PFSK-1 (cell line): ENCODE results near the gene LRRC36.

Experiments used
- FOXP2 ChIP-seq: optimal IDR thresholded peaks from 2 replicates; pipeline ENCODE3; 2011; ENCODE audit warnings: borderline replicate concordance, control low read depth, inconsistent platforms; ENCODE audit not compliant: insufficient read depth; ENCODE audit errors: extremely low read length, extremely low read depth
- POLR2AphosphoS5 ChIP-seq: IDR thresholded peaks from 2 replicates; pipeline ENCODE4 v1.6.1; 2012; ENCODE audit warnings: low read depth, mild to moderate bottlenecking, control low read depth, low read length, moderate library complexity
- SIN3A ChIP-seq: IDR thresholded peaks from 2 replicates; pipeline ENCODE4 v1.6.1; 2012; ENCODE audit warnings: mild to moderate bottlenecking, low read length, moderate library complexity, borderline replicate concordance; ENCODE audit not compliant: insufficient read depth
- TAF1 ChIP-seq: IDR thresholded peaks from 2 replicates; pipeline ENCODE4 v1.6.1; 2012; ENCODE audit warnings: low read length, control low read depth, borderline replicate concordance; ENCODE audit not compliant: insufficient read depth
- TF ChIP-seq, protein P1 (sequence below), 2 experiments: IDR thresholded peaks; 2 replicates each; pipeline versions ENCODE4 v1.6.1 to v1.8.0; 2011 to 2012; ENCODE audit warnings: low read depth in 2 of 2, low read length in 2 of 2, control low read depth in 1 of 2, inconsistent platforms in 1 of 2, mild to moderate bottlenecking in 1 of 2, moderate library complexity in 1 of 2; ENCODE audit not compliant: insufficient read depth in 1 of 2

Gene LRRC36

DNA sequence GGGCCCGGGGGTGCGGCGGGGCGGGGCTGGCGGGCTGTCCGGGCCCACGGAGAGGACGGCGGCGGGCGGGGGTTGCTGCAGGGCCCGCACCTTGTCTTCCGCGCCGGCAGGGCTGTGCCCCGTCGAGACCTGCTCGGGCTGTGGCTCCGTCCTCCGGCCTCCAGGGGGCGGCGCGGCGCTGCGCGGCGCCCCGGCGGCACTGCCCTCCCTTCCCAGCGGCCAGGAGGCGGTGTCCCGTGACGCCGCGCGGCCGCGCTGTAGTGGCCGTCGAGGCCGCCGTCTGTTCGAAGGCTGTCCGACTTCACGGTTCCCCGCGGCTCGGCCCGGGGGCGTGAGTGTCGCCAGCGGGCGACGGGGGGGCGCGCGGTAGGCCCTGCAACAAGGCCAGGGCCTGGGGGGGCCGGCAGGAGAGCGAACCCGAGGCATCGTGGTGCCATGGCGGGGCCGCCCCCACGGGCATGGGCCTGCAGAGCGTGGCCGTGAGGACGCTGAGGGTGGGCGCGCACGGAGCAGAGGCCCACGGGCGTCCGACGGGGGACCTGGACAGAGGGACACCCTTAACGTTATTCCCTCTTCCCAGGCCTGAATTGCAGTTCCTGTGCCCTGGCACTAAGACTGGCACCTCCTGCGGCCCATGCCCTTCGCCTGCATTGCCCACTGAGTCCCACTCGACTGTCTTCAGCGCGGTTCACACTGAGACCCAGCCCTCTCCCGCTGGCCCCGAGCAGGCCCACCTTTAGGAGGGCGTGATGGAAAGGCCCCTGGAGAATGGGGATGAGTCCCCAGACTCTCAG is 47.1 kb upstream of the LRRC36 start, which contains the start of gene PLEKHG4:
Gene PLEKHG4 (plus strand): TSS at position 237 of the 794 bp plus-strand sequence. CDS start 513 bp downstream, at position 750.
- TF ChIP-seq TAF1 = no peak

DNA sequence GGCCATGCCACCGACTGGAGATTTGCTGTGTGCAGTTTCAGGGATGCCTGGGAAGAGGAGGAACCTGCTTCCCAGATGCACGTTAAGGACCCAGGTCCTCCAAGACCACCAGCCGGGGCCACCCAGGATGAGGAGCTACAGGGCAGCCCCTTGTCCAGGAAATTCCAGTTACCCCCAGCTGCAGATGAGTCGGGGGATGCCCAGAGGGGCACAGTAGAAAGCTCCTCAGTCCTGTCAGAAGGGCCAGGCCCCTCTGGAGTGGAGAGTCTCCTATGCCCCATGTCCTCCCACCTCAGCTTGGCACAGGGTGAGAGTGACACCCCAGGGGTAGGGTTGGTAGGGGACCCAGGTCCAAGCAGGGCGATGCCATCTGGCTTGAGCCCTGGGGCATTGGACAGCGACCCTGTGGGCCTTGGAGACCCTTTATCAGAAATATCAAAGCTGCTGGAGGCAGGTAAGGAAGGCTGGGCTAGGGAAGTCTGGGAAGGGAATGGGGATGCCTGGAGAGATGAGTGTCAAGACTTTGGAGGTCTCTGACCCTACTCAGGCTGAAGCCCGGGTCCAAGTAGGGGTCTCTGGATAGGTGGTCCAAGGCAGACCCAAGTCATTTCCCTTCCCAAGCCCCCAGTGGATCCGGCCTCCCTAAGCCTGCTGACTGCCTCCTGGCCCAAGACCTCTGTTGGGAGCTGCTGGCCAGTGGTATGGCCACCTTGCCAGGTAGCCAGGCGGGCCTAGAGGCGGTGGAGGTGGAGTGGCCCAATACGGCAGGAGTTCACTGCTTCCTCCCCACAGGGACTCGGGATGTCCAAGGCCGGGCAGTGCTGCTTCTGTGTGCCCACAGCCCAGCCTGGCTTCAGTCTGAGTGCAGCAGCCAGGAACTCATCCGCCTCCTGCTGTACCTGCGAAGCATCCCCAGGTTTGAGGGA is 46.3 kb upstream of the LRRC36 start:
- TF ChIP-seq, protein P1, sequence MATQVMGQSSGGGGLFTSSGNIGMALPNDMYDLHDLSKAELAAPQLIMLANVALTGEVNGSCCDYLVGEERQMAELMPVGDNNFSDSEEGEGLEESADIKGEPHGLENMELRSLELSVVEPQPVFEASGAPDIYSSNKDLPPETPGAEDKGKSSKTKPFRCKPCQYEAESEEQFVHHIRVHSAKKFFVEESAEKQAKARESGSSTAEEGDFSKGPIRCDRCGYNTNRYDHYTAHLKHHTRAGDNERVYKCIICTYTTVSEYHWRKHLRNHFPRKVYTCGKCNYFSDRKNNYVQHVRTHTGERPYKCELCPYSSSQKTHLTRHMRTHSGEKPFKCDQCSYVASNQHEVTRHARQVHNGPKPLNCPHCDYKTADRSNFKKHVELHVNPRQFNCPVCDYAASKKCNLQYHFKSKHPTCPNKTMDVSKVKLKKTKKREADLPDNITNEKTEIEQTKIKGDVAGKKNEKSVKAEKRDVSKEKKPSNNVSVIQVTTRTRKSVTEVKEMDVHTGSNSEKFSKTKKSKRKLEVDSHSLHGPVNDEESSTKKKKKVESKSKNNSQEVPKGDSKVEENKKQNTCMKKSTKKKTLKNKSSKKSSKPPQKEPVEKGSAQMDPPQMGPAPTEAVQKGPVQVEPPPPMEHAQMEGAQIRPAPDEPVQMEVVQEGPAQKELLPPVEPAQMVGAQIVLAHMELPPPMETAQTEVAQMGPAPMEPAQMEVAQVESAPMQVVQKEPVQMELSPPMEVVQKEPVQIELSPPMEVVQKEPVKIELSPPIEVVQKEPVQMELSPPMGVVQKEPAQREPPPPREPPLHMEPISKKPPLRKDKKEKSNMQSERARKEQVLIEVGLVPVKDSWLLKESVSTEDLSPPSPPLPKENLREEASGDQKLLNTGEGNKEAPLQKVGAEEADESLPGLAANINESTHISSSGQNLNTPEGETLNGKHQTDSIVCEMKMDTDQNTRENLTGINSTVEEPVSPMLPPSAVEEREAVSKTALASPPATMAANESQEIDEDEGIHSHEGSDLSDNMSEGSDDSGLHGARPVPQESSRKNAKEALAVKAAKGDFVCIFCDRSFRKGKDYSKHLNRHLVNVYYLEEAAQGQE (IDR thresholded peaks at IDR 0.05; ENCODE audit: insufficient read depth in 1 of 2, low read depth in 2 of 2, low read length in 2 of 2) = no peak
- no peak for TF ChIP-seq SIN3A
- no peak for TF ChIP-seq FOXP2
- no peak for TF ChIP-seq POLR2AphosphoS5
- TF ChIP-seq TAF1 = no peak

DNA sequence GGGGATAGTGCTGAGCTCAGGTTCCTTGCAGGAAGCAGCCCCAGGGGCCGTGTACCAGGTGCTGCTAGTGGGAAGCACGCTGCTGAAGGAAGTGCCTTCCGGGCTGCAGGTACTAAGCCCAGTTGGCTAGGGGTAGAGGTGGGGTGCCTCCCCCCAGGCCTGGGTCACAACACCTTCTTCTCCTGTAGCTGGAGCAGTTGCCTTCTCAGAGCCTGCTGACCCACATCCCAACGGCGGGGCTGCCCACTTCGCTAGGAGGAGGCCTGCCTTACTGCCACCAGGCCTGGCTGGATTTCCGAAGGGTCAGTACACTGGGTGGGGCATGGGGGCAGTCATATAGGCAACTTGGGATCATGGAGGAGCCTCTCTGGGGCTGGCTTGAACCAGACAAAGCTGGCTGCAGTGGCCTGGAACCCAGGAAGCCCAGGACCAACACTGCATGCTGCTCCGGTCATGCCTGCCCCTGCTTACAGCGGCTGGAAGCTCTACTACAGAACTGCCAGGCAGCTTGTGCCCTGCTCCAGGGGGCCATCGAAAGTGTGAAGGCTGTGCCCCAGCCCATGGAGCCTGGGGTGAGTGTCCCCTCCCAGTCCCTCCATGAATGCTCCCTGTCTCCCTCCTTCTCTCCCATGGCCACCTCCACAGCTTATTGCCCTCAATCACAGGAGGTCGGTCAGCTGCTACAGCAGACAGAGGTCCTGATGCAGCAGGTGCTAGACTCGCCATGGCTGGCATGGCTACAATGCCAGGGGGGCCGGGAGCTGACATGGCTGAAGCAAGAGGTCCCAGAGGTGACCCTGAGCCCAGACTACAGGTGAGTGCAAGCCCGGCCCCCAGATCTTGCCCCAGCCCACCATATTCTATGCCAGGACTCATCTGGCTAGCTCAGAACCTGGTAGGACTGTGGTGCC is 44.8 kb upstream of the LRRC36 start:
- no peak for TF ChIP-seq POLR2AphosphoS5

DNA sequence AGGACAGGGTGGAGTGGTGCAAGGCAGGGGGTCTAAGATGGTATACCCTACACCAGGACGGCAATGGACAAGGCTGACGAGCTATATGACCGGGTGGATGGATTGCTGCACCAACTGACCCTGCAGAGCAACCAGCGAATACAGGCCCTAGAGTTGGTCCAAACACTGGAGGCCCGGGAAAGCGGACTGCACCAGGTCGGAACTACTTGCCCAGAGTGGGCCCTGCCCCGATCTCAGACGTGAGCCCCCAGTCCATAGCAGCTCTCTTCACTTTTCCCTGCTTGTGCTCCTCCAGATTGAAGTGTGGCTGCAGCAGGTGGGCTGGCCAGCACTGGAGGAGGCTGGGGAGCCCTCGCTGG is 44.2 kb upstream of the LRRC36 start:
- TF ChIP-seq FOXP2 (no peak), SIN3A (no peak), TAF1 (no peak)
- TF ChIP-seq, protein P1 (IDR thresholded peaks at IDR 0.05; ENCODE audit: insufficient read depth in 1 of 2, low read depth in 2 of 2, low read length in 2 of 2) = no peak

DNA sequence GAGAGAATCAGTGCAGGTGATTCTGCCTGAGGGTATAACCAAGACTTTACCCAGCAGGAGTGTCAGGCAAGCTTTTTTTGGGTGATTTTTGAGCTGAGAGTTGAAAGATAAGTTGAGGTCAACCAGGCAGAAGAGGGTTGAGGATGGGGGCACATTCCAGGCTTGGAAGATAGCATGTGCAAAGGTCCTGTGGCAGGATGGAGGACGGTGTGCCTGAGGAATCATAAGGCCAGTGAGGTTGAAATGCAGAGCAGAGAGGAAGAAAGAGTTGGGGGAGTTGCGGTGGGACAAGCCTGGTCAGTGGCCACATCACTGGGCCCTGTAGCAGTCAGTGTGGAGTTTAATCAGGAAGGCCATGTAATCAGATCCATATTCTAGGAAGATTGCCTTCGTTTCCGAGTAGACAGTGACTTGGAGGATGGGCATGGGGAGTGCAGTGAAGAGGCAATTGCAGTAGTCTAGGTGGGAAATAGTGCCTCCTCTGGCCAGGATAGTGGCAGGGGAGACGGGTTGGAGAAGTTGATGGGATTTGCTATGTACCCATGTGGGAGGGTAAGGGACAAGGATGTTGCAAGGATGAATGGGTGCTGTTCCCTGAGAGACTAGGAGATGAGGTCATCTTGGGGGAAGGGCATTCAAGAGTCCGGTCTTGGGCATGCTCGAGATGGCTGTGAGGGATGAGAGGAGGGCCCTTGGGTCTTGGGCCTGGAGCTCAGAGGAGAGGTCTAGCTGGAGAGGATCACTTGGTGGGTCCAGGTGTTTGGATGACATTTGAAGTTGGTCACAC is 43.4 kb upstream of the LRRC36 start:
- TF ChIP-seq TAF1 (no peak), FOXP2 (no peak), SIN3A (no peak), POLR2AphosphoS5 (no peak)
- TF ChIP-seq, protein P1 (IDR thresholded peaks at IDR 0.05; ENCODE audit: insufficient read depth in 1 of 2, low read depth in 2 of 2, low read length in 2 of 2) = no peak
